Amygdala (tissue), 56 donors: ENCODE measurements around the gene RNF126.

Source experiments
- DNase-seq, 56 donors: peaks; one replicate each; lab custom pipeline; 2025; lab: John Stamatoyannopoulos, UW

The RNF126 gene

GRCh38 chr19:601790-602189 is 61.2 kb downstream of the RNF126 start:
- DNase-seq = no peak

DNA sequence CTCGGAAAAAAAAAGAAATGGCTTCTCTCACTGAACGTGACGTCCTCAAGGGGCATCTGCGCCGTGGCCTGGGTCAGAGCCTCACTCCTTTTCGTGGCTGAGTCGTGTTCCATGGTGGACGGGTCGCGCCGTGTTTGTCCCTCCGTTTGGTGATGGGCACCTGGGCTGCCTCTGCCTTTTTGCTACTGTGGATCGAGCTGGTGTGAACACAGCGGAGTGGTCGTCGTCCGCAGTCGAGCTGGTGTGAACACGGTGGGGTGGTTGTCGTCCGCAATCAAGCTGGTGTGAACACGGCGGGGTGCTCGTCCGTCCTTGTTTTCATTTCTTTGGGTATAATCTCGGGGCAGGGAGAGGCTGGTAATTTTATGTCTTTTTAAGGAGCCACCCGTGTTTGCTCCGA is 61.7 kb downstream of the RNF126 start:
- no peak for DNase-seq
